SH-SY5Y (cell line): ENCODE results near the gene PSRC1.

Experiments used
- GATA2 ChIP-seq: IDR thresholded peaks from 2 replicates; pipeline ENCODE4 v1.6.1; 2011; ENCODE audit warnings: mild to moderate bottlenecking, low read depth, low read length
- GATA3 ChIP-seq: IDR thresholded peaks from 2 replicates; pipeline ENCODE4 v1.6.1; 2011; ENCODE audit warnings: low read depth, mild to moderate bottlenecking, low read length, moderate library complexity

PSRC1 gene

DNA sequence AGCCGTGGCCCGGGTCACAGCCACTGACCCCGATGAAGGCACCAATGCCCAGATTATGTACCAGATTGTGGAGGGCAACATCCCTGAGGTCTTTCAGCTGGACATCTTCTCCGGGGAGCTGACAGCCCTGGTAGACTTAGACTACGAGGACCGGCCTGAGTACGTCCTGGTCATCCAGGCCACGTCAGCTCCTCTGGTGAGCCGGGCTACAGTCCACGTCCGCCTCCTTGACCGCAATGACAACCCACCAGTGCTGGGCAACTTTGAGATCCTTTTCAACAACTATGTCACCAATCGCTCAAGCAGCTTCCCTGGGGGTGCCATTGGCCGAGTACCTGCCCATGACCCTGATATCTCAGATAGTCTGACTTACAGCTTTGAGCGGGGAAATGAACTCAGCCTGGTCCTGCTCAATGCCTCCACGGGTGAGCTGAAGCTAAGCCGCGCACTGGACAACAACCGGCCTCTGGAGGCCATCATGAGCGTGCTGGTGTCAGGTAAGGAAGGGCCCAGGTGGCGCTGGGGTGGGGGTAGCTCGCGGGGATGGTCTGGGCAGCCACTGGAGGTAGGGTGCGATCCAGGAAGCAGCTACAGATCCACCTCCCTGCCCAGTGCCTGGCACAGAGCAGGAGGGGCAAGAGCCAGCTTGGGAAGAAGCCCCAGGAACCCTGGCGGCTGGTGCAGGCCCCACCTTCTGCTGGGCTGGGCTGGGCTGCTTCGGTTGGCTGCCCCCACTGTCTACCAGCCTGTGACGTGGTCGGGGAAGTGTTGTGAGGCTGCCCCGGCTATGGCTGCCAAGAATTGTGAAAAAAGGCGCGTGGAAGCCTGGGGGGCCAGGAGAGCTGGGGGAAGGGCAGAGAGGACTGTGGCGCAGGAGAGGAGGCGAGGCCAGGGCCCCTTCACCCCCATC is 29.8 kb downstream of the PSRC1 start:
- TF ChIP-seq GATA3 (no peak), GATA2 (no peak)

DNA sequence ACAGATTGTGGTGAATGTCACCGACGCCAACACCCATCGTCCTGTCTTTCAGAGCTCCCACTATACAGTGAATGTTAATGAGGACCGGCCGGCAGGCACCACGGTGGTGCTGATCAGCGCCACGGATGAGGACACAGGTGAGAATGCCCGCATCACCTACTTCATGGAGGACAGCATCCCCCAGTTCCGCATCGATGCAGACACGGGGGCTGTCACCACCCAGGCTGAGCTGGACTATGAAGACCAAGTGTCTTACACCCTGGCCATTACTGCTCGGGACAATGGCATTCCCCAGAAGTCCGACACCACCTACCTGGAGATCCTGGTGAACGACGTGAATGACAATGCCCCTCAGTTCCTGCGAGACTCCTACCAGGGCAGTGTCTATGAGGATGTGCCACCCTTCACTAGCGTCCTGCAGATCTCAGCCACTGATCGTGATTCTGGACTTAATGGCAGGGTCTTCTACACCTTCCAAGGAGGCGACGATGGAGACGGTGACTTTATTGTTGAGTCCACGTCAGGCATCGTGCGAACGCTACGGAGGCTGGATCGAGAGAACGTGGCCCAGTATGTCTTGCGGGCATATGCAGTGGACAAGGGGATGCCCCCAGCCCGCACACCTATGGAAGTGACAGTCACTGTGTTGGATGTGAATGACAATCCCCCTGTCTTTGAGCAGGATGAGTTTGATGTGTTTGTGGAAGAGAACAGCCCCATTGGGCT is 30.6 kb downstream of the PSRC1 start:
- TF ChIP-seq GATA3 (no peak), GATA2 (no peak)

DNA sequence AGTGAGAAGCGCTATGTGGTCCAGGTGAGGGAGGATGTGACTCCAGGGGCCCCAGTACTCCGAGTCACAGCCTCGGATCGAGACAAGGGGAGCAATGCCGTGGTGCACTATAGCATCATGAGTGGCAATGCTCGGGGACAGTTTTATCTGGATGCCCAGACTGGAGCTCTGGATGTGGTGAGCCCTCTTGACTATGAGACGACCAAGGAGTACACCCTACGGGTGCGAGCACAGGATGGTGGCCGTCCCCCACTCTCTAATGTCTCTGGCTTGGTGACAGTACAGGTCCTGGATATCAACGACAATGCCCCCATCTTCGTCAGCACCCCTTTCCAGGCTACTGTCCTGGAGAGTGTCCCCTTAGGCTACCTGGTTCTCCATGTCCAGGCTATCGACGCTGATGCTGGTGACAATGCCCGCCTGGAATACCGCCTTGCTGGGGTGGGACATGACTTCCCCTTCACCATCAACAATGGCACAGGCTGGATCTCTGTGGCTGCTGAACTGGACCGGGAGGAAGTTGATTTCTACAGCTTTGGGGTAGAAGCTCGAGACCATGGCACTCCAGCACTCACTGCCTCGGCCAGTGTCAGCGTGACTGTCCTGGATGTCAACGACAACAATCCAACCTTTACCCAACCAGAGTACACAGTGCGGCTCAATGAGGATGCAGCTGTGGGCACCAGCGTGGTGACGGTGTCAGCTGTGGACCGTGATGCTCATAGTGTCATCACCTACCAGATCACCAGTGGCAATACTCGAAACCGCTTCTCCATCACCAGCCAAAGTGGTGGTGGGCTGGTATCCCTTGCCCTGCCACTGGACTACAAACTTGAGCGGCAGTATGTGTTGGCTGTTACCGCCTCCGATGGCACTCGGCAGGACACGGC is 31.4 kb downstream of the PSRC1 start:
- no peak for TF ChIP-seq GATA3
- no peak for TF ChIP-seq GATA2

DNA sequence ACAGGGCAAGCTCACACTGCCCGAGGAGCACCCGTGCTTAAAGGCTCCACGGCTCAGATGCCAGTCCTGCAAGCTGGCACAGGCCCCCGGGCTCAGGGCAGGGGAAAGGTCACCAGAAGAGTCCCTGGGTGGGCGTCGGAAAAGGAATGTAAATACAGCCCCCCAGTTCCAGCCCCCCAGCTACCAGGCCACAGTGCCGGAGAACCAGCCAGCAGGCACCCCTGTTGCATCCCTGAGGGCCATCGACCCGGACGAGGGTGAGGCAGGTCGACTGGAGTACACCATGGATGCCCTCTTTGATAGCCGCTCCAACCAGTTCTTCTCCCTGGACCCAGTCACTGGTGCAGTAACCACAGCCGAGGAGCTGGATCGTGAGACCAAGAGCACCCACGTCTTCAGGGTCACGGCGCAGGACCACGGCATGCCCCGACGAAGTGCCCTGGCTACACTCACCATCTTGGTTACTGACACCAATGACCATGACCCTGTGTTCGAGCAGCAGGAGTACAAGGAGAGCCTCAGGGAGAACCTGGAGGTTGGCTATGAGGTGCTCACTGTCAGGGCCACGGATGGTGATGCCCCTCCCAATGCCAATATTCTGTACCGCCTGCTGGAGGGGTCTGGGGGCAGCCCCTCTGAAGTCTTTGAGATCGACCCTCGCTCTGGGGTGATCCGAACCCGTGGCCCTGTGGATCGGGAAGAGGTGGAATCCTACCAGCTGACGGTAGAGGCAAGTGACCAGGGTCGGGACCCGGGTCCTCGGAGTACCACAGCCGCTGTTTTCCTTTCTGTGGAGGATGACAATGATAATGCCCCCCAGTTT is 32.3 kb downstream of the PSRC1 start:
- TF ChIP-seq GATA3 (no peak), GATA2 (no peak)

DNA sequence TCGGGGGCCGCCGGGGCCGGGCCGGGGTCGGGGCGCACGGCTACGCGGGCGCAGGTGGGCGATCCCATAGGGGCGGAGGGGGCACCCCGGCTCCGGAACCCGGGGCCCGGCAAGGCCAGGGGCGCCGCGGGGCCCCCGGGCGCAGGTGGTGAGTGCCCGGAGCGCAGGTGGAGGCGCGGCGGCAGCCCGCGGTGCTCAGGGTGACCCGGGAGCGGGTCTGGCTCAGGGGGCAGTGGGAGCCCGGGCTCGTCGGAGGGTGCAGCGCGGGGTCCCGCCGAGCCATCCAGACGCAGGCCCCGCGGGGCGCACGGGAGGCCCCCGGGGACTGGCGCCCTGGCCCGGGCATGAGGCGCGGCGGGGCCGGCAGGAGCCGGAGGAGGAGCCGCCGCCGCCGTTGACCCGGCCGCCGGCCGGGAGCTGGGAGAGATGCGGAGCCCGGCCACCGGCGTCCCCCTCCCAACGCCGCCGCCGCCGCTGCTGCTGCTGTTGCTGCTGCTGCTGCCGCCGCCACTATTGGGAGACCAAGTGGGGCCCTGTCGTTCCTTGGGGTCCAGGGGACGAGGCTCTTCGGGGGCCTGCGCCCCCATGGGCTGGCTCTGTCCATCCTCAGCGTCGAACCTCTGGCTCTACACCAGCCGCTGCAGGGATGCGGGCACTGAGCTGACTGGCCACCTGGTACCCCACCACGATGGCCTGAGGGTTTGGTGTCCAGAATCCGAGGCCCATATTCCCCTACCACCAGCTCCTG is 33.1 kb downstream of the PSRC1 start:
- no peak for TF ChIP-seq GATA3
- TF ChIP-seq GATA2 = no peak

DNA sequence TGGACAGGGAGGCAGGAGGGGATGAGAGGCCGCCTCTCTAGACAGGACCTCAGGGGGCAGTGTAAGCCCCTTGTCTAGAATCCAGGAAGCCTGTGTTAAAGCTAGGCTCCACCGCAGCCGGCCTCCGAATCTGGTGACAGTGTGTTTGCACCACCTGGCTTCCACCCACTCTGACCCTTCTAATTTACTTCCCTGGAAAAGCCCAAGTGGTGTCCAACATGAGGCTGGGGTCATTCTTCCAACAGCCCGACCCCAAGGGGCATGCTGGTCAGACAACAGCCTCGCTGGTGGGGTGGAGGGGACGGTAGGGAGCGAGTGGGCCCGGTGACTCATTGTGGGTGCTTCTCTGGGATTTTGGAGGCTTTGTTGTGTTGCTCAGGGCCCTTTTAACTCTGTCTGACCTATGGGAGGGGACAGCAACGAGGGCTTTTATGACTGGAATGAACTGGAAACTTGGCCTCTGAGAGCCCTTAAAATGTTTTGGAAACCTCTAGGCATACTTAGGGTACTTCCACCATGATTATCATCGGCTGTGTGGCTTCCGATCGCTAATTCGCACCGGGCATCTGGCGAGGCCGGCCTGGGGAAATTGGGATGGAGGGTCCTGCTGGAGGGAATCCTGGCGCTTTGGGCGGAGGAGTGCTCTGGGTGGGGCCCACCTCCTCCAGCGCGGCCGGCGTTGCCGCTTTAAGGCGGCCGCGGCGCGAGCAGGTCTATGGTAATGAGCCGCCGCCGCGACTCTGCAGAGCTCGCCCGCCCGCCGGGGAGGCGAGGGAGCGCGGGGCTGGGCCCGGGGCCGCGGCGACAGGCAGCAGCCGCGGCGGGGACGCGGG is 33.9 kb downstream of the PSRC1 start, which contains the start of gene CELSR2:
Gene CELSR2 (plus strand): TSS at position 743 of the 833 bp plus-strand sequence. CDS start 541 bp downstream, outside the sequence.
- TF ChIP-seq GATA2 = no peak

DNA sequence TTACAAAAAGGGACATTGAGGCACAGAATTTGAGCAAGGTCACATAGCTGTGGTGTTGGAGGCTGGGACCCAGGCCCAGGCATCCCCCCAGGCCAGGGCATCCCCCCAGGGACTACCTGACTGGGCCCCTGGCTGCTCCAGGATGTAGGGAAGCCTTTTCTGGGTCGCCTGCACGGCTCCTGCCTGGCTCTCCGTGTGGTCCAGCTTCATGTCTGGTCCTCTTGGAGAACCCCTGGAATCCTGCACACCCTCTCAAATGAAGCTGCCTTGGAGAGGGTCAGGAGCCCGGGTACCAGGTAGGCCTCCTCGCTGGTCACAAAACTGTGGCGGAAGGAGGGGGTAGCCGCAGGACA is 34.5 kb downstream of the PSRC1 start:
- TF ChIP-seq GATA2 = no peak
- no peak for TF ChIP-seq GATA3

DNA sequence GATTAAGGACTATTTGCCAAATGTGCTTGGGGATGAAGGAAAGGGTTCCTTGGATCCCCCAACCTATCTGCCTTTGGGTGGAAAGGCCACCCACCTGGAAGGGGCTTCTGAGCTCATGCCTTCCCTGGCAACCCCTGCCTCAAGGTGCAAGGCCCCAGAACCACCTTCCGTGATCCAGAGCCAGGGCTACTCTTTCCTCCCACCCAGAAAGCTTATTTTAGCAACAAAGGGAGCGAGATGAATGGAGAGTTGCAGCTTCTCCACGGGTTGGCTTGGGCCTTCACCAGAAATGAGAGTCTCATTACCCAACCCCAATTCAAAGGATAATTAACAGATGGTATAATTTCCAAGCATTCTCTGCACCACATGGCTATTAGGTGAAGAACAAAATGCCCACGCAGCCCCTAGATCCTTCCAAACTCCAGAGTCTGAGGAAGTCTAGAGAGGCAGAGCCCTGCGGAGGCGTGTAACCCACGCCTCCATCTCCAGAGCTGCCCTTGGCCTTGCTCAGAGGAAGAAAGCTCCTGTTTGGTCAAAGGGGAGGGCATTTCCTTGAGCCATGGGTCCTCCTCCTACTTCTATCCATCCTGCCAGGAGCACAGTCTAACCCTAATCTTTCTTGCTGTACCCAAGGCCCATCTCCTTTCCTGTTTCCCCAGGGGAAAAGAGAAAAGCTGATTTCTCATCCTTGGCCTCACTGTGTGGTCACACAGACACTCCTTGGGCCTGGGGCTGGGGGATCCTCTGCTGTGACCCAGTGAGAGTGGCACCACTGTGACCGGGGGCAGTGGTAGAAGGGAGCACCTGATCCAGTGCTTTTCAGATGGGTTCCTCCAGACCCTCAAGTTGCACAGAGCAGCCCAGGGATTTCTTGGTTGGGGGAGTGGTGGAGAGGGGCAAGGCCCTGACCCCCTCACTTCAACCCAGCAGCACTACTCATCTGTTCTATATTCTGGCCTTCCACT is 35.3 kb downstream of the PSRC1 start:
- TF ChIP-seq GATA3 (no peak), GATA2 (no peak)

DNA sequence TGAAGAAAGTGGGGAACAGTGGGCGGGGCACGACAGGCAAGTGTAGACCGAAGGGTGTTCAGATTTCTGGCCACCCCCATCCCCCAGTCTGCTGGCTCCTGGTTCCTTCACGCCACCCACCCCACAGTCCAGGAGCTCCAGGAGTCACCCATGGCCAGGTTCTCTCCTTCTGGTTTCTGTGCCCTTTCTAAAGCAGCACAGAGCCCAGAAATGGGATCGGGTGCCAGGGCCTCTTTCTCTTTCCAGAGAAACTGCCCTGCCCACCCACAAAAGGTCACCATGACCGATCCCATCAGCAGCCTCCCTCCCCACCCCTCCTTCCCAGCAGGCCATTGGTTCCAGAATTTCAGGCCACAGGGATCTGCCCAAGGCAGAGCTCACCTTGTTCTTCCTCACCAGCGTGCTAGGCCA is 36.8 kb downstream of the PSRC1 start:
- TF ChIP-seq GATA3 = no peak
- TF ChIP-seq GATA2 = no peak

DNA sequence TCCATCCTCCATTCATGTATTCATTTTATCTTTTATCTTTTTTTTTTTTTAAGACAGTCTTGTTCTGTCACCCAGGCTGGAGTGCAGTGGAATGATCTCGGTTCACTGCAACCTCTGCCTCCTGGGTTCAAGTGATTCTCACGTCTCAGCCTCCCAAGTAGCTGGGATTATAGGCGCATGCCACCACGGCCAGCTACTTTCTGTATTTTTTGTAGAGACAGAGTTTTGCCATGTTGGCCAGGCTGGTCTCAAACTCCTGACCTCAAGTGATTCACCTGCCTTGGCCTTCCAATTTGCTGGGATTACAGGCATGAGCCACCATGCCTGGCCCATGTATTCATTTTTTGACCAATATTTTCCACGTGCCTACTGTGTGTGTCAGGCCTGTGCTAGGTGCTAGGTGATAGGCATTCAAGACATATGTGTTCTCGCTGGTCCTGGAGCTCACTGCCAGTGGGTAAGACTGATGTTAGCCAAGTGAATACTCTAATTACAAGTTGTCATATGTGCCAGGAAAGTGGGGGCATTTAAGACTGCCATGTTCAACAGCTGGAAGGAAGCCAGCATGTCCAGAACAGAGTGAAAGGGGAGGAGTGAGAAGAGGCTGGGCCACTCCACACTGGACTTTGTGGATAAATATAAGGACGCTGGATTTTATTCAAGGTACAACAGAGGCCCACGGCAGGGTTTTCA is 38.9 kb downstream of the PSRC1 start:
- TF ChIP-seq GATA2 (no peak), GATA3 (no peak)

DNA sequence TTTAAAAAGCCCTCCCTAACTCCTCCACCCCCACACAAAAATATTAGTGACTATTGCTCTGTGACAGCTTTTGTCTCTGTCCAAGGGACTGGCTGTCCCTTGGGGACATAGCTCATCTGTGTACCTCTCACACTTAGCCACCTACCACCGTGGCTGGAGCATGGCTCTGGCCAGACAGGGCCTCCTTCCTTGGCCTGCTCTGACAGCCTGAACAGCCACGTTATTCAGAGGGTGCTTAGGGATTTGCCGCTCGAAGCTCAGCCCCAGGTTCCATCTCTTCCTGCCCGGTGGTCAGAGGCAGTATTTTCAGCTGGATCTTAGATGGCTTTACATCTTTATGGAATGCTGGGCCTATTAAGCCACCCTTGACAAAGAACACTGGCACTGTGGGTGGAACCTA is 39.7 kb downstream of the PSRC1 start:
- no peak for TF ChIP-seq GATA3
- no peak for TF ChIP-seq GATA2
